ENCODE data around the gene ARHGAP6.
A peak's percentile ranks its signal among the peaks of the same experiment; 100 is the strongest.
"Not testable (repeated sequence)": the region's sequence is repeated elsewhere in the genome, so short reads cannot be mapped to it uniquely, and the experiment has no call there.

ARHGAP6 gene

DNA sequence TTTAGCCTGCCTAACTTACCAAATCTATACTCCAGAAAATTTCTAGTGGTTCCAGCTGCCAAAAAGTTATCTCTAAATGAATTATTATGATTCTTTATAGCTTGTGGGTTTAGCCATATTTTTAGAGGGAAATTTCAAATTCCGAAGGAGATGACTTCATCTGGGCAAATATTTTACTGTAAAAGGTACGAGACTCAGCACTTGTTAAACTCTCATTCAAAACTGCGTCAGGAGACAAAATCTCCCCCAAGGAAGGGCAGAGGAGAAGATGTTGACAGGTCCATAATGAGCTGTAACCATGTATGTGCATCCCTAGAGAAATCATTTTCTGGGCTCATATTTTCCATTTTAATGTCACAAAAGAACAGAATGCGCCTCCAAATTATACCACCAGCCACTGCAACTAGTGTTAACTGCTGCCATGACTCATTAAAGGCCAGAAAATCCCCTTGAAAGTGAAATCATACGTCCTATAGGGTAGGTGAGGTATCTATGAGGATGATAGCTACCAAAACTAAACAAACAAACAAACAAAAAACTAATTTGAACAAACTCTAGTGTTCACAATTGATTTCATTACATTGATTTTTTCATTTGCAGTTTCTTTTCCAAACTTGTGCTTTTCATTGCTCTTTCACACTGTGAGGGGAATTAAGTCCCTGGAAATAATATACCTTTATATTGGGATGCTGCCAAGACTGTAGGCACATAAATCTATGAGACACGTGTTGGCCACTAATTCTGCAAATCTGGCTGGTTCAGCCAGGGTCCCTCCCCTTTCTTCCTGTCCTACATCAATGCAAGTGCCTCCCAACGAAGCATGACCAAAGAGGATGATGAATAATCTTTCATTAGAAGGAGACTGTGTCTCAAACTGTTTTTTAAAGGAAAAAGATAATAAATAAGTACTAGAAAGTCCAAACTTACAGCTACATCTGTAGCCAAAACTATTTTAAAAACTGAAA is 85.8 kb downstream of the ARHGAP6 start:
- Mint-ChIP-seq H3K9me3 (peaks cover 30% of the 10 kb centered on the region), H3K4me1 (peaks cover 29% of the 10 kb centered on the region), H3K27ac (no peak overlapping the region), H3K36me3 (ENCODE audit: low read depth) (no peaks in the 10 kb centered on the region), H3K4me3 (no peak overlapping the region), H3K27me3 (ENCODE audit: low read depth, poor library complexity) (peaks cover 3% of the 10 kb centered on the region)
- peak; percentile 3 for DNase-seq
- TF ChIP-seq, protein P1, sequence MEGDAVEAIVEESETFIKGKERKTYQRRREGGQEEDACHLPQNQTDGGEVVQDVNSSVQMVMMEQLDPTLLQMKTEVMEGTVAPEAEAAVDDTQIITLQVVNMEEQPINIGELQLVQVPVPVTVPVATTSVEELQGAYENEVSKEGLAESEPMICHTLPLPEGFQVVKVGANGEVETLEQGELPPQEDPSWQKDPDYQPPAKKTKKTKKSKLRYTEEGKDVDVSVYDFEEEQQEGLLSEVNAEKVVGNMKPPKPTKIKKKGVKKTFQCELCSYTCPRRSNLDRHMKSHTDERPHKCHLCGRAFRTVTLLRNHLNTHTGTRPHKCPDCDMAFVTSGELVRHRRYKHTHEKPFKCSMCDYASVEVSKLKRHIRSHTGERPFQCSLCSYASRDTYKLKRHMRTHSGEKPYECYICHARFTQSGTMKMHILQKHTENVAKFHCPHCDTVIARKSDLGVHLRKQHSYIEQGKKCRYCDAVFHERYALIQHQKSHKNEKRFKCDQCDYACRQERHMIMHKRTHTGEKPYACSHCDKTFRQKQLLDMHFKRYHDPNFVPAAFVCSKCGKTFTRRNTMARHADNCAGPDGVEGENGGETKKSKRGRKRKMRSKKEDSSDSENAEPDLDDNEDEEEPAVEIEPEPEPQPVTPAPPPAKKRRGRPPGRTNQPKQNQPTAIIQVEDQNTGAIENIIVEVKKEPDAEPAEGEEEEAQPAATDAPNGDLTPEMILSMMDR (IDR thresholded peaks at IDR 0.05) = no peak

DNA sequence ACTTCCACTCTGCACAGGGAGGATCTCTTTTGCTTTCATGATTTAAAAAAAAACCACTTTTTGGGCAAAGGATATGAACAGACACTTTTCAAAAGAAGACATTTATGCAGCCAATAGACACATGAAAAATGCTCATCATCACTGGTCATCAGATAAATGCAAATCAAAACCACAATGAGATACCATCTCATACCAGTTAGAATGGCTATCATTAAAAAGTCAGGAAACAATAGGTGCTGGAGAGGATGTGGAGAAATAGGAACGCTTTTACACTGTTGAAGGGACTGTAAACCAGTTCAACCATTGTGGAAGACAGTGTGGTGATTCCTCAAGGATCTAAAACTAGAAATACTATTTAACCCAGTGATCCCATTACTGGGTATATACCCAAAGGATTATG is 87.4 kb downstream of the ARHGAP6 start:
- not testable (repeated sequence) for H3K4me3 Mint-ChIP-seq; H3K27me3 Mint-ChIP-seq (ENCODE audit: low read depth, poor library complexity); H3K27ac Mint-ChIP-seq; DNase-seq; H3K36me3 Mint-ChIP-seq (ENCODE audit: low read depth)
- Mint-ChIP-seq H3K4me1 (peaks cover 26% of the 10 kb centered on the region), H3K9me3 (peaks cover 30% of the 10 kb centered on the region)

DNA sequence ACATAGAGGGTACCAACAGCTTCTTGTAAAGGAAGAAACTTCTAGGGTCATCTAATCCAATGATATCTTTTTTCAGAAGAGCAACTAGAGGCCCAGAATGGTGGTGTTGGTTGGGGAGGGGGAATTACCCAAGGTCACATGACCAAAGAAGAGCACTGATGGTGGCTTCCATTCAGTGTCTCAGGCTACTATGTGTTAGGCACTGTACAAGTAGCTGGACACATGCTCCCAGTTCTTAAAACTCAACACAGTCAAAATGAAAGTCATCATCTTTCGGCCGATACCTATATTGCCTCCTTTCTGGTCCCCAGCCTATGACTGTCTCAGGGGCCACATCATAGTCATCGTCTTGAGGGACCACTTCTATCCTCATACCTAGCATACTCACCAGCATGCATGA is 88.1 kb downstream of the ARHGAP6 start:
- H3K27me3 Mint-ChIP-seq (ENCODE audit: low read depth, poor library complexity) = peaks cover 3% of the 10 kb centered on the region
- TF ChIP-seq, protein P1 (IDR thresholded peaks at IDR 0.05) = no peak
- no peak overlapping the region for H3K27ac Mint-ChIP-seq
- H3K9me3 Mint-ChIP-seq = peaks cover 30% of the 10 kb centered on the region
- H3K36me3 Mint-ChIP-seq (ENCODE audit: low read depth) = no peaks in the 10 kb centered on the region
- H3K4me1 Mint-ChIP-seq = peaks cover 23% of the 10 kb centered on the region
- H3K4me3 Mint-ChIP-seq = no peak overlapping the region
- DNase-seq = no peak

DNA sequence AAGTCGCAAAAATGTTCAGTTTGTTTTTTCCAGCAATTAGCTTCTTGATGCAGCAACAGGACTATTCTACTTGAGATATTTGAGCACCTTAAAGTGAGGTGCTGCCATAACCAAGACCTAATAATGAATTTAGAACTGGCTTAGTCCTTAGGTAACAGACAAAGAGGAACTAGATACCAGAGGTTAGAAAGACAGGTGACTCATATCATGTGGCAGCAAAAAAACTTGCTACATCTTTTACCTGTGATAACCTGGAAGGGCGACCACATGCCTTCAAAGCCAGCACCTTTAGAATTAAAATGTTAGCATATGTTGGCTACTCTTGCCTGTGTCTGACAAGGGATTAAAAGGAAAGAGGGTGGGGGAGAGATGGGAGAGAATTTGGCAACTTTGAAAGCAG is 90.4 kb downstream of the ARHGAP6 start:
- Mint-ChIP-seq H3K27me3 (ENCODE audit: low read depth, poor library complexity) (peaks cover 3% of the 10 kb centered on the region), H3K4me3 (no peak overlapping the region), H3K9me3 (peaks cover 30% of the 10 kb centered on the region), H3K36me3 (ENCODE audit: low read depth) (no peaks in the 10 kb centered on the region), H3K27ac (no peak overlapping the region), H3K4me1 (peaks cover 14% of the 10 kb centered on the region)
- TF ChIP-seq, protein P1 (IDR thresholded peaks at IDR 0.05) = no peak
- no peak for DNase-seq

DNA sequence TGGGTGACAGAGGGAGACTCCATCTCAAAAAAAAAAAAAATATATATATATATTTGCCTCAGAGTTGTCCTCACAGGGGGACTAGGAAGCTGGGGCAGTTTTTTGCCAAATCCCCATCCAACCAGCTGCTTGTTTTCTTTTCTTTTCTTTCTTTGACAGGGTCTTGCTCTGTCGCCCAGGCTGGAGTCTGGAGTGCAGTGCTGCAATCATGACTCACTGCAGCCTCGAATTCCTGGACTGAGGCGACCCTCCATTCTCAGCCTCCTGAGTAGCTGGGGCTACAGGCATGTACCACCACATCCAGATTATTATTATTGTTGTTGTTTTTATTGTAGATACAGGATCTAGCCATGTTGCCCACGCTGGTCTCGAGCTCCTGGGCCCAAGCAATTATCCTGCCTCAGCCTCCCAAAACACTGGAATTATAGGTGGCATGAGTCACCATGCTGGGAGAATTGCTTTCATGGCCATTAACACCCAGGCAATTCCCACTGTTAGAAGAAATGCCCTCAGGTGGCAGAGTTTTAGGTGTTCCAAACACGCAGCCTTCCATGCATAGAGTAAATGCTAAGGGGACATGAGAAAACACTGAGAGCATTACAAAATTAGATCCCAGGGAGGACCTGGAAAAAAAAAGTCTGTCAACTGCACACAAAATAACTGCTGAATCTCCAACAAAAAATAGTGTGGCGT is 98.0 kb downstream of the ARHGAP6 start:
- DNase-seq = no peak
- H3K4me3 Mint-ChIP-seq = no peak overlapping the region
- TF ChIP-seq, protein P1 (IDR thresholded peaks at IDR 0.05) = no peak
- H3K27me3 Mint-ChIP-seq (ENCODE audit: low read depth, poor library complexity) = peaks cover 4% of the 10 kb centered on the region
- H3K9me3 Mint-ChIP-seq = peaks cover 3% of the 10 kb centered on the region
- H3K27ac Mint-ChIP-seq = no peak overlapping the region
- no peaks in the 10 kb centered on the region for H3K4me1 Mint-ChIP-seq
- H3K36me3 Mint-ChIP-seq (ENCODE audit: low read depth) = no peaks in the 10 kb centered on the region

DNA sequence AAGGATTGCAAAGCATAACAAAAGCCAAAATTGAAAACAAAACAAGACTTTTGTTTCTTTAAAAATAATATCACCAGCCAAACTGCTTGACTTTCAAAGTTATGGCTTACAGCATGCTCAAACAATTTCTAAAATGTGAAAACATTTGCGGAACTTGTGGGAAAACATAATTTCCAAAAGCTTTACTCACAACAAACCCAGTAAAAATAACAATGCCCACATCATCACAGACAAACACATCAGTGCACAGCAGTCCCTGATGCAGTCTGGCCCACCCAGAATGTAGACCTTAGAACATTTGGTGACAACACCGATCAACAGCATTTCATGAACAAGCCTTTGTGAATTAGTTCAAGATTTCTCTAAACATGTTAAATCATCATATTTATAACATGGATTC is 98.9 kb downstream of the ARHGAP6 start:
- Mint-ChIP-seq H3K27ac (no peak overlapping the region), H3K9me3 (peaks cover 3% of the 10 kb centered on the region), H3K27me3 (ENCODE audit: low read depth, poor library complexity) (peaks cover 4% of the 10 kb centered on the region), H3K36me3 (ENCODE audit: low read depth) (no peaks in the 10 kb centered on the region), H3K4me1 (no peaks in the 10 kb centered on the region), H3K4me3 (no peak overlapping the region)
- TF ChIP-seq, protein P1 (IDR thresholded peaks at IDR 0.05) = no peak
- DNase-seq = no peak
